OCI-LY7 (cell line): ENCODE data around the gene AP5S1. TPM values are rescaled to one million over a fixed set of nuclear protein-coding genes. Genes with fewer than 3 reads are reported as not detected.

Experiments used
- BruUV-seq: library from RNA; stranded (reverse); fragments of 400-500 nt; replicated peaks from 2 replicates; lab custom pipeline; 2021; lab: Mats Ljungman, UMichigan
- CTCF ChIA-PET: fragments of 300-600 bp; sonication (Branson Sonifier 250); formaldehyde crosslinking; loops from one replicate; lab custom pipeline; 2022; ENCODE audit warnings: antibody characterized with exemption; ENCODE audit not compliant: unreplicated experiment; lab: Charles Lee
- POLR2A ChIA-PET: fragments of 300-600 bp; sonication (Branson Sonifier 250); formaldehyde crosslinking; loops from one replicate; lab custom pipeline; 2022; ENCODE audit warnings: antibody characterized with exemption; lab: Charles Lee
- DNase-seq: peaks from one replicate; pipeline ENCODE4 v3.0.0-alpha.2; 2015; ENCODE audit warnings: low spot score
- H2AFZ ChIP-seq: fragments of 200-600 bp; sonication (generic), shearing (Covaris generic); 2 replicates; pipeline ENCODE4 v1.6.1; 2014; ENCODE audit warnings: mild to moderate bottlenecking, antibody characterized with exemption, low read length, moderate library complexity
- H3K27ac ChIP-seq: fragments of 200-600 bp; sonication (generic); 2 replicates; pipeline ENCODE4 v1.5.1; 2014; ENCODE audit warnings: mixed run types, low read depth, mild to moderate bottlenecking, moderate library complexity, low read length, inconsistent platforms; ENCODE audit not compliant: poor library complexity, severe bottlenecking
- H3K36me3 ChIP-seq: fragments of 200-600 bp; sonication (generic); 2 replicates; pipeline ENCODE4 v1.6.1; 2014; ENCODE audit warnings: mild to moderate bottlenecking, antibody characterized with exemption, low read length, moderate library complexity, mixed read lengths; ENCODE audit not compliant: insufficient read depth
- H3K4me1 ChIP-seq: fragments of 200-600 bp; sonication (generic); 2 replicates; pipeline ENCODE4 v1.5.1; 2014; ENCODE audit warnings: mild to moderate bottlenecking, low read length; ENCODE audit not compliant: insufficient read depth, poor library complexity, severe bottlenecking
- H3K4me2 ChIP-seq: fragments of 200-600 bp; sonication (generic); 2 replicates; pipeline ENCODE4 v1.6.1; 2014; ENCODE audit warnings: mild to moderate bottlenecking, low read length
- H3K4me3 ChIP-seq: fragments of 200-600 bp; sonication (generic); 2 replicates; pipeline ENCODE4 v1.5.1; 2014; ENCODE audit warnings: mild to moderate bottlenecking, low read depth, low read length; ENCODE audit not compliant: poor library complexity, severe bottlenecking
- H3K79me2 ChIP-seq: fragments of 200-600 bp; sonication (generic); 2 replicates; pipeline ENCODE4 v1.6.1; 2016; ENCODE audit warnings: low read depth, mild to moderate bottlenecking, low read length, moderate library complexity, mixed read lengths; ENCODE audit not compliant: insufficient read depth
- H3K9me2 ChIP-seq: fragments of 200-600 bp; sonication (generic); 2 replicates; pipeline ENCODE4 v1.6.1; 2016; ENCODE audit warnings: mild to moderate bottlenecking, low read length, mixed read lengths; ENCODE audit not compliant: insufficient read depth
- H3K9me3 ChIP-seq: fragments of 200-600 bp; sonication (generic); 2 replicates; pipeline ENCODE4 v1.6.1; 2014; ENCODE audit warnings: mild to moderate bottlenecking, mixed run types, low read length, mixed read lengths
- H4K20me1 ChIP-seq: fragments of 200-600 bp; sonication (generic); 2 replicates; pipeline ENCODE4 v1.6.1; 2014; ENCODE audit warnings: mild to moderate bottlenecking, antibody characterized with exemption, low read length, moderate library complexity, mixed read lengths; ENCODE audit not compliant: insufficient read depth
- EZH2phosphoT487 ChIP-seq: fragments of 200-600 bp; sonication (generic); IDR thresholded peaks from 2 replicates; pipeline ENCODE4 v1.6.1; 2018; ENCODE audit warnings: low read depth, borderline replicate concordance, mild to moderate bottlenecking, mixed run types, antibody characterized with exemption, low read length, moderate library complexity, mixed read lengths
- intact Hi-C: fragments of 100-400 bp; cut with micrococcal nuclease; formaldehyde crosslinking; loops from one replicate; pipeline ENCODE4 v1.10.0; 2022; ENCODE audit not compliant: unreplicated experiment
- total RNA-seq, 2 experiments: library from RNA; depleted of rRNA in 1 of 2; stranded (reverse); fragments of >200 nt in 1 of 2; shearing (Covaris generic) in 1 of 2; gene quantifications; 2 replicates each; pipeline ENCODE4 v1.2.3, GENCODE V29; 2014 to 2022
- TF ChIP-seq, protein P1 (sequence below): fragments of 200-600 bp; sonication (generic); conservative IDR thresholded peaks from 2 replicates; pipeline ENCODE4 v1.5.1; 2014; ENCODE audit warnings: mild to moderate bottlenecking, antibody characterized with exemption, low read length, moderate library complexity, mixed read lengths

The AP5S1 gene
- total RNA-seq, 2 experiments from 2014 or later: 9.8 to 12.1 TPM

DNA sequence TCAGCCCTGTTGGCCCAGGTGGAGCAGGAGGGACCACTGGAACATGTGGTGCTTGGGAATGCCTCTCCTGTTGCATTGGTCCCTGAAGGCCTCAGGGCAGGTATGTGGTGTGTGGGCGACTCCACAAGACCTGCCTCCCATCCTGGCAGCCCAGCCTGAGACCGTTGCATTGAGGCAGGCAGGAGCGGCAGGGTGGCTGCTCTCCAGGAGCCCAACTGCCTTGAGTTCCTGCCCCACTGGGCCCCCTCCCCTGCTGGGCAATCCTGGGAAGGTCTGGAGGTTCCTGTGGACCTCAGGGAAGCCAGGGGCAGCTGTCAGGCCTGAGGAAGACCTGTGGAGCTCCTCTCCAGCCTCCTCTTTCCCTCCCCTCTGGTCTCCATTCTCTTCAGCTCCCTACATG lies 46.1 kb downstream of the AP5S1 start:
- POLR2A ChIA-PET: no interaction called here
- Histone ChIP-seq H3K4me1 (no peaks in the 10 kb centered on the region), H2AFZ (no peak overlapping the region), H3K79me2 (no peaks in the 10 kb centered on the region), H3K4me2 (no peak overlapping the region), H3K9me2 (no peaks in the 10 kb centered on the region), H3K27ac (no peak overlapping the region), H3K9me3 (peaks cover 6% of the 10 kb centered on the region; the same call in 1 of the 2 replicates), H3K36me3 (peaks cover 67% of the 10 kb centered on the region), H4K20me1 (no peaks in the 10 kb centered on the region), H3K4me3 (no peak overlapping the region)
- DNase-seq: no peak
- CTCF ChIA-PET: no interaction called here
- intact Hi-C loops: no loop called here
- BruUV-seq: no TSS peak
- TF ChIP-seq, protein P1, sequence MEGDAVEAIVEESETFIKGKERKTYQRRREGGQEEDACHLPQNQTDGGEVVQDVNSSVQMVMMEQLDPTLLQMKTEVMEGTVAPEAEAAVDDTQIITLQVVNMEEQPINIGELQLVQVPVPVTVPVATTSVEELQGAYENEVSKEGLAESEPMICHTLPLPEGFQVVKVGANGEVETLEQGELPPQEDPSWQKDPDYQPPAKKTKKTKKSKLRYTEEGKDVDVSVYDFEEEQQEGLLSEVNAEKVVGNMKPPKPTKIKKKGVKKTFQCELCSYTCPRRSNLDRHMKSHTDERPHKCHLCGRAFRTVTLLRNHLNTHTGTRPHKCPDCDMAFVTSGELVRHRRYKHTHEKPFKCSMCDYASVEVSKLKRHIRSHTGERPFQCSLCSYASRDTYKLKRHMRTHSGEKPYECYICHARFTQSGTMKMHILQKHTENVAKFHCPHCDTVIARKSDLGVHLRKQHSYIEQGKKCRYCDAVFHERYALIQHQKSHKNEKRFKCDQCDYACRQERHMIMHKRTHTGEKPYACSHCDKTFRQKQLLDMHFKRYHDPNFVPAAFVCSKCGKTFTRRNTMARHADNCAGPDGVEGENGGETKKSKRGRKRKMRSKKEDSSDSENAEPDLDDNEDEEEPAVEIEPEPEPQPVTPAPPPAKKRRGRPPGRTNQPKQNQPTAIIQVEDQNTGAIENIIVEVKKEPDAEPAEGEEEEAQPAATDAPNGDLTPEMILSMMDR: no peak
- TF ChIP-seq EZH2phosphoT487: no peak

DNA sequence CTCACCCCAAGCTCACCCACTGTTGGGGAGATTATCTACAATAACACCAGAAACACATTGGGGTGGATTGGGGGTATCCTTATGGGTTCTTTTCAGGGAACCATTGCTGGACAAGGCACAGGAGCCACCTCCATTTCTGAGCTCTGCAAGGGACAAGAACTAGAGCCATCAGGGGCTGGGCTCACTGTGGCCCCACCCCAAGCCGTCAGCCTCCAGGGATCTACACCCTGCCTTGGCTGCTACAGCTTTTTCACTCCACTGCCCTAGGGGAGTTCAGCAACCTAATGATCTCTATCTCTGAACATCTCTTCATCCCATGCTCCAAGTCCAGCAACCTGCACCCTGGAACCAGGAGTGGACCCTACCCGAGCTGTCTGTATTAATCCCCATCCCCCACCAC lies 47.5 kb downstream of the AP5S1 start:
- intact Hi-C loops: no loop called here
- CTCF ChIA-PET: no interaction called here
- no peak for TF ChIP-seq EZH2phosphoT487
- TF ChIP-seq, protein P1: no peak
- peaks cover 63% of the 10 kb centered on the region for H3K36me3 ChIP-seq
- H3K9me3 ChIP-seq: no peaks in the 10 kb centered on the region
- H4K20me1 ChIP-seq: no peaks in the 10 kb centered on the region
- H3K4me3 ChIP-seq: no peak overlapping the region
- DNase-seq: no peak
- POLR2A ChIA-PET: interaction anchor here (0.8 kb wide), 1 partner anchor 47 kb away, joined by 3 read pairs; the partner anchor contains the start of gene AP5S1
- BruUV-seq: no TSS peak
- H3K9me2 ChIP-seq: no peaks in the 10 kb centered on the region
- H3K79me2 ChIP-seq: no peaks in the 10 kb centered on the region
- no peak overlapping the region for H2AFZ ChIP-seq
- no peak overlapping the region for H3K27ac ChIP-seq
- H3K4me2 ChIP-seq: no peak overlapping the region
- no peaks in the 10 kb centered on the region for H3K4me1 ChIP-seq

DNA sequence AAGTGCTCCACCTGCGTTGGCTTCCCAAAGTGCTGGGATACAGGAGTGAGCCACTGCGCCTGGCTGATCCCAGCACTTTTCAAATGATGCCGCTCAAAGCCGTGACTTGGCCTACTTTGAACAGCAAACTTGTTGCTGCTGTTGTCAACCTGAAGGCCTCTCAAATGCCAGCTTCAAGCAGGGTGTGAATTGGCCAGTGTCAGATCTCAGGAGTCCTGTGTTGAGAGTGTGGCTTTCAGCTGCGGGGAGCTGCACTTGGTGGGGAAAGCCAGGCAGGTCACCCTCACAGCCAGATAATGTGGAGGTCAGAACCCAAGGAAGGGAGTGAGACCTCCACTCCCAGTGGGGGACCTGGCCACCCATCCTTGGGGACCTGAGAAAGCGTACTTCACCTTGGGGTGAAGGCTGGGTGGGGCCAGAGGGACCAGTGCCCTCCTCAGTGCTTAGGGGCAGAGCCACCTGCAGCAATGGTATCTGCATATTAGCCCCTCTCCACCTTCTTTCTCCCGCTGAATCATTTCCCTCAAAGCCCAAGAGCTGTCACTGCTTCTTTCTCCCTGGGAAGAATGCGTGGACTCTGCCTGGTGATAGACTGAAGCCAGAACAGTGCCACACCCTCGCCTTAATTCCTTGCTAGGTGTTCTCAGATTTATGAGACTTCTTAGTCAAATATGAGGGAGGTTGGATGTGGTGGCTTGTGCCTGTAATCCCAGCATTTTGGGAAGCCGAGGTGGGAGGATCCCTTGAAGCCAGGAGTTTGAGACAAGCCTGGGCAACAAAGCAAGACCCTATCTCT lies 49.7 kb downstream of the AP5S1 start:
- H3K4me1 ChIP-seq: no peaks in the 10 kb centered on the region
- ChIA-PET POLR2A (interaction anchor here (0.6 kb wide), 1 partner anchor 9 kb away, joined by 3 read pairs; no protein-coding TSS in a partner anchor), CTCF (no interaction called here)
- H4K20me1 ChIP-seq: no peaks in the 10 kb centered on the region
- no peak overlapping the region for H3K27ac ChIP-seq
- DNase-seq: no peak
- intact Hi-C loops: no loop called here
- peaks cover 56% of the 10 kb centered on the region for H3K36me3 ChIP-seq
- BruUV-seq: no TSS peak
- no peak for TF ChIP-seq EZH2phosphoT487
- TF ChIP-seq, protein P1: no peak
- H2AFZ ChIP-seq: no peak overlapping the region
- H3K9me2 ChIP-seq: no peaks in the 10 kb centered on the region
- H3K4me2 ChIP-seq: no peak overlapping the region
- no peaks in the 10 kb centered on the region for H3K79me2 ChIP-seq
- no peaks in the 10 kb centered on the region for H3K9me3 ChIP-seq
- no peak overlapping the region for H3K4me3 ChIP-seq
